GM20000 (cell line): ENCODE results near the gene CELF2.

ENCODE experiments used
- DNase-seq: peaks from one replicate; pipeline ENCODE4 v3.0.0; 2012; ENCODE audit warnings: low spot score
- CTCF ChIP-seq: IDR thresholded peaks from 2 replicates; pipeline ENCODE4 v1.5.1; 2012; ENCODE audit warnings: mild to moderate bottlenecking, control low read depth; ENCODE audit errors: extremely low read depth, missing control alignments

The CELF2 gene

DNA sequence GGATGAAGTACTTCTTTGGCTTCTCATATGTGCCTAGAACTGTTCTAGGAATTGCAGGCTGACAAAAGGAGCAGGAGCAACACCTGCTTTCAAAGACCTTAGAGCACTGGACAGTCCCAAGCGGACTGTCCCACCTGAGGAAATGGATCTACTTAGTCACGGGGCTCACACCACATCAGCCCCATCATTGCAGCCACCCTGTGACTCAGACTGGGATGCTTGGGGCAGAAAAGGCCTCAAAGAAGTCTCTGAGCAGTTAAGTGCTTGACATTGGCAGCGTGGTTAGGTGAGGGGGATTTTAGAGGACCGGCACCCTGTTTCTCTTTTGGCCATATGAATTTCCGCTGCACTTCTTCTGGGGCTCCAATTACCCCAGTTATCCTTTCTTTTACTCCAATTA, 337.2 kb downstream of the CELF2 start:
- DNase-seq = no peak
- TF ChIP-seq CTCF = no peak

GRCh38 chr10:11355592-11355991, 337.9 kb downstream of the CELF2 start:
- no peak for DNase-seq

DNA sequence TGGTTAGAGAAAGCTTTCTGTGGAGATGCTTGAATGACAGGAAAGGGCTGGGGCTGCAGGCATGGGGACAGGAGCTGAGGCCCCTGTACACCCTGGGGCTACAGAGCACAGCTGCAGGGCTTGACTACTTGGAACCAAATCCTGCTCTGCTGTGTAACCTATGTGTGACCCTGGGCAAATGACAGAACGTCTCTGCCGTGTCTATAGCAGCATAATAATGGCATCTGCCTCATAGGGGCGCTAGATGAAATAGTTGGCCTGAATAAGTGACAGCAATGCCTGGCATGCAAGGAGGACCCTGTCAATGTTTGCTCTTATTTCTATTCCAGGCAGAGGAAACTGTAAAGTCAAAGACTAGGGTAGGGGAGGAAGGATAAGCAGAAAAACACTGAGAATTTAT, 339.8 kb downstream of the CELF2 start:
- TF ChIP-seq CTCF = no peak
- no peak for DNase-seq

More at GRCh38 chr10:11355592-11355991, 337.9 kb downstream of the CELF2 start:
- no peak for TF ChIP-seq CTCF

DNA sequence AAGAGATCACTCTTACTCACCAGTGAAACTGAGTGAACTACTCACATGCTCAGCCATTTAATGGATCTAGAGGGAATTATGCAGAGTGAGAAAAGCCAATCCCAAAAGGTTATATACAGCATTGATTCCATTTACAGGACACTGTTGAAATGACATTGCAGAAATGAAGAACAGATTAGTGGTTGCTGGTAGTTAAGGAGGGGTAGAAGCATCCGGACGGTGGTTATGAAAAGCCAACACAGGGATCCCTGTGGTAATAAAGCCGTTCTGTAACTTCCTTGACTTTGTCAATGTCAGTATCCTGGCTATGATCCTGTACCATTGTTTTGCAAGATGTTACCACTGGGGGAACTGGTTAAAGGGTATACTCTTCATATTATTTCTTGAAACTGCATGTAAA, 340.3 kb downstream of the CELF2 start:
- DNase-seq = no peak

DNA sequence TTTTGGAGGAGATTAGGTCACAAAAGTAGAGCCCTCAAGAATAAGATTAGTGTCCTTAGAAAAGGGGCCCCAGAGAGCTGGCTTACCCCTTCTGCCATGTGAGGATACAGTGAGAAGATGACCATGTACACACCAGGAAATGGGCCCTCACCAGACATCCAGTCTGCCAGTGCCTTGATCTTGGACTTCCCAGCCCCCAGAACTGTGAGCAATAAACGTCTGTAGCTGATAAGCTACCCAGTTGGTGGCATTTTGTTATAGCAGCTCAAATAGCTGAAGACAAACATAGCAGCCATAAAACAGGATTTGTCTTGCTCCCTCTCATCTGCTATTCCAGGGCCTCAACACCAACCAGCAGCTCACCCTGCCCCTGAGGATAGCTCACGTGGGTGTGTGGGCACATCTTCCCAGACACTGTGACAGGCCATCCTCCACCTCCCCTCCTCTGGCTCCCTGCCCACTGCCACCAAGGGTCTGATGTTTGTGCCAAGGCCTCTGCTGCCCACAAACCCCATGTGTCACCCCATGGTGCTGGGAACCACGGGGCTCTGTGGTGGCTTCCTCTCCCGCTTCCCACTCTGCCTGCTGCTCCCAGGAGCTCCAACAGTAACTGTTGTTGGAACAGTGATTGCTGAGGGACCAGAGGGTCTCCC, 341.4 kb downstream of the CELF2 start:
- no peak for DNase-seq
- TF ChIP-seq CTCF = no peak

More for the DNA sequence above, 340.3 kb downstream of the CELF2 start:
- TF ChIP-seq CTCF = no peak

GRCh38 chr10:11359869-11360268, 342.2 kb downstream of the CELF2 start:
- TF ChIP-seq CTCF = no peak
- DNase-seq = no peak

DNA sequence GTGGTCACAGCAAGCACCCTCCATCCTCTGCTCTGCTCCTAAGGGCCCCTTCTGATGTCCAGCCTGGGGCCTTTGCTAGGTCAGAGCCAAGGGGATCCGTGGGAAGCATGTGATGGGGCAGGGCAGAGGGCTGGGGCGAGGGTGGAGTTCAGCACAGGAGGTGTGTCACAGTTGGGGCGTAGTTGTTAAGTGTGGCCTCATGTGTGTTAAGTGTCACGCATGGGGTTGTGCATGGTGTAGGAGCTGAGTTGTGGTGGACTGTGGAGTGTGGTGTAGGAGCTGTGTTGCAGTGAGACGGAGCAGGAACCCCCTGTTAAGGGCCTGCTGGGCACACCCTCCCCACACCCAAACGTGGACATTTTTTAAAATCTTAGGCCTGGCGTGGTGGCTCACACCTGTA, 345.8 kb downstream of the CELF2 start:
- DNase-seq = no peak
- TF ChIP-seq CTCF = no peak
